MCF 10A (cell line): ENCODE data around the gene AFDN. TPM values are rescaled to one million over a fixed set of nuclear protein-coding genes. Genes with fewer than 3 reads are reported as not detected.

ENCODE experiments used
- BruUV-seq: library from RNA; stranded (reverse); fragments of 400-500 nt; replicated peaks from 2 replicates; lab custom pipeline; 2021; lab: Mats Ljungman, UMichigan
- CTCF ChIA-PET: fragments of 300-600 bp; sonication (Branson Sonifier 250); formaldehyde crosslinking; extraction: SDS; loops from one replicate; lab custom pipeline; 2021; ENCODE audit warnings: antibody characterized with exemption, inconsistent platforms; lab: Yijun Ruan, JAX
- POLR2A ChIA-PET: fragments of 300-600, 350-650 bp; sonication (Branson Sonifier 250); formaldehyde crosslinking; extraction: SDS; loops from one replicate; lab custom pipeline; 2020; ENCODE audit warnings: antibody characterized with exemption, inconsistent platforms; lab: Yijun Ruan, JAX
- DNase-seq: peaks from one replicate; pipeline ENCODE4 v3.0.0-alpha.2; 2018; ENCODE audit not compliant: unreplicated experiment
- H3K27ac Mint-ChIP-seq: one replicate; pipeline ENCODE4 v1.8.0; 2022; ENCODE audit warnings: mild to moderate bottlenecking, low read depth, mixed read lengths; ENCODE audit not compliant: unreplicated experiment
- H3K27me3 Mint-ChIP-seq: one replicate; pipeline ENCODE4 v1.8.0; 2022; ENCODE audit warnings: mixed read lengths; ENCODE audit not compliant: insufficient read depth, unreplicated experiment
- H3K36me3 Mint-ChIP-seq: one replicate; pipeline ENCODE4 v1.8.0; 2022; ENCODE audit warnings: mild to moderate bottlenecking, moderate library complexity, mixed read lengths; ENCODE audit not compliant: insufficient read depth, unreplicated experiment
- H3K4me1 Mint-ChIP-seq: one replicate; pipeline ENCODE4 v1.8.0; 2022; ENCODE audit warnings: mixed read lengths; ENCODE audit not compliant: insufficient read depth, unreplicated experiment
- H3K4me3 Mint-ChIP-seq: one replicate; pipeline ENCODE4 v1.8.0; 2022; ENCODE audit warnings: mild to moderate bottlenecking, moderate library complexity, mixed read lengths; ENCODE audit not compliant: unreplicated experiment
- H3K9me3 Mint-ChIP-seq: one replicate; pipeline ENCODE4 v1.8.0; 2022; ENCODE audit warnings: mixed read lengths; ENCODE audit not compliant: unreplicated experiment
- CTCF ChIP-seq: fragments of 200-600 bp; IDR thresholded peaks from one replicate; pipeline ENCODE4 v1.8.0; 2022; ENCODE audit warnings: antibody characterized with exemption, mild to moderate bottlenecking; ENCODE audit not compliant: unreplicated experiment
- intact Hi-C: fragments of 100-400 bp; cut with micrococcal nuclease; formaldehyde crosslinking; loops from 2 replicates; pipeline ENCODE4 v1.14.1; 2022
- total RNA-seq: library from RNA; stranded (reverse); gene quantifications from 2 replicates; pipeline ENCODE4 v1.2.3, GENCODE V29; 2022

Gene AFDN
- total RNA-seq, 1 experiment from 2014 or later: 115 TPM

- ChIA-PET CTCF (no interaction called here), POLR2A (interaction anchor here (0.6 to 12.0 kb wide), 4 partner anchors 18 to 46 kb away, joined by 3 to 249 read pairs (median 3); partner anchors contain the start of gene AFDN)
- BruUV-seq: no TSS peak
- Mint-ChIP-seq H3K9me3 (no peaks in the 10 kb centered on the region), H3K27me3 (no peaks in the 10 kb centered on the region), H3K4me3 (no peak overlapping the region), H3K27ac (no peak overlapping the region), H3K4me1 (peaks cover 19% of the 10 kb centered on the region), H3K36me3 (peaks cover 6% of the 10 kb centered on the region)
- TF ChIP-seq CTCF: no peak
- intact Hi-C loops: no loop called here
- DNase-seq: no peak
These were observed 34.7 kb downstream of the AFDN start for GRCh38 chr6:167861424-167861823.

- Mint-ChIP-seq H3K27ac (no peak overlapping the region), H3K27me3 (no peaks in the 10 kb centered on the region), H3K4me1 (peaks cover under 1% of the 10 kb centered on the region), H3K9me3 (no peaks in the 10 kb centered on the region), H3K4me3 (no peak overlapping the region), H3K36me3 (peaks cover 23% of the 10 kb centered on the region)
- ChIA-PET POLR2A (no interaction called here), CTCF (interaction anchor here (0.5 kb wide), 1 partner anchor 18 kb away, joined by 4 read pairs; no protein-coding TSS in a partner anchor)
- BruUV-seq: no TSS peak
- intact Hi-C loops: no loop called here
- TF ChIP-seq CTCF: no peak
- DNase-seq: no peak
These were observed 37.2 kb downstream of the AFDN start for GRCh38 chr6:167863897-167864296.

- Mint-ChIP-seq H3K36me3 (peaks cover 31% of the 10 kb centered on the region), H3K4me3 (no peak overlapping the region), H3K27ac (no peak overlapping the region), H3K4me1 (no peaks in the 10 kb centered on the region), H3K9me3 (no peaks in the 10 kb centered on the region), H3K27me3 (no peaks in the 10 kb centered on the region)
- TF ChIP-seq CTCF: no peak
- ChIA-PET POLR2A (interaction anchor here (2.2 kb wide), 1 partner anchor 39 kb away, joined by 8 read pairs; no protein-coding TSS in a partner anchor), CTCF (interaction anchor here (0.5 kb wide), 1 partner anchor 471 kb away, joined by 4 read pairs; no protein-coding TSS in a partner anchor)
- DNase-seq: no peak
- BruUV-seq: no TSS peak
- intact Hi-C loops: no loop called here
These were observed 39.9 kb downstream of the AFDN start for GRCh38 chr6:167866642-167867041.

GRCh38 chr6:167870321-167870720 is 43.6 kb downstream of the AFDN start:
- no peak for DNase-seq
- H3K9me3 Mint-ChIP-seq: no peaks in the 10 kb centered on the region
- no peak overlapping the region for H3K4me3 Mint-ChIP-seq
- no TSS peak for BruUV-seq
- TF ChIP-seq CTCF: no peak
- H3K4me1 Mint-ChIP-seq: no peaks in the 10 kb centered on the region
- CTCF ChIA-PET: interaction anchor here (0.9 kb wide), 1 partner anchor 12 kb away, joined by 3 read pairs; no protein-coding TSS in a partner anchor
- no peaks in the 10 kb centered on the region for H3K27me3 Mint-ChIP-seq
- peaks cover 48% of the 10 kb centered on the region for H3K36me3 Mint-ChIP-seq
- no peak overlapping the region for H3K27ac Mint-ChIP-seq
- POLR2A ChIA-PET: interaction anchor here (0.7 to 1.8 kb wide), 2 partner anchors 13 to 43 kb away, joined by 4 to 8 read pairs; no protein-coding TSS in a partner anchor
- intact Hi-C loops: no loop called here
